HEK293 (cell line): ENCODE measurements around the gene PFDN6.

Experiments
- KLF1 ChIP-seq: fragments of 450-650 bp; formaldehyde crosslinking; IDR thresholded peaks from 2 replicates; pipeline ENCODE4 v1.5.1; 2016; ENCODE audit warnings: missing biosample characterization, missing genetic modification characterization
- KLF7 ChIP-seq: fragments of 450-650 bp; formaldehyde crosslinking; IDR thresholded peaks from 2 replicates; pipeline ENCODE4 v1.5.1; 2016; ENCODE audit warnings: missing biosample characterization, missing genetic modification characterization, borderline replicate concordance
- OVOL3 ChIP-seq: fragments of 450-650 bp; formaldehyde crosslinking; IDR thresholded peaks from 2 replicates; pipeline ENCODE4 v1.5.1; 2016; ENCODE audit warnings: missing biosample characterization, missing genetic modification characterization
- PRDM4 ChIP-seq: fragments of 450-650 bp; formaldehyde crosslinking; IDR thresholded peaks from 2 replicates; pipeline ENCODE4 v1.5.1; 2017; ENCODE audit warnings: missing biosample characterization, missing genetic modification characterization
- REPIN1 ChIP-seq: fragments of 450-650 bp; formaldehyde crosslinking; IDR thresholded peaks from 2 replicates; pipeline ENCODE4 v1.5.1; 2017; ENCODE audit warnings: missing biosample characterization, missing genetic modification characterization, low read depth
- YY2 ChIP-seq: fragments of 450-650 bp; formaldehyde crosslinking; IDR thresholded peaks from 2 replicates; pipeline ENCODE4 v1.5.1; 2016; ENCODE audit warnings: missing biosample characterization, missing genetic modification characterization
- ZBTB11 ChIP-seq: fragments of 450-650 bp; formaldehyde crosslinking; conservative IDR thresholded peaks from 2 replicates; pipeline ENCODE4 v1.5.1; 2016; ENCODE audit warnings: low read depth, missing biosample characterization, missing genetic modification characterization
- ZFP69B ChIP-seq: fragments of 450-650 bp; formaldehyde crosslinking; IDR thresholded peaks from 2 replicates; pipeline ENCODE4 v1.5.1; 2016; ENCODE audit warnings: missing biosample characterization, missing genetic modification characterization
- ZNF133 ChIP-seq: fragments of 450-650 bp; formaldehyde crosslinking; IDR thresholded peaks from 2 replicates; pipeline ENCODE4 v1.5.1; 2016; ENCODE audit warnings: missing biosample characterization, missing genetic modification characterization
- ZNF184 ChIP-seq: fragments of 450-650 bp; IDR thresholded peaks from 2 replicates; pipeline ENCODE4 v1.5.1; 2018; ENCODE audit warnings: missing biosample characterization, mild to moderate bottlenecking, missing genetic modification characterization
- ZNF214 ChIP-seq: fragments of 450-650 bp; formaldehyde crosslinking; IDR thresholded peaks from 2 replicates; pipeline ENCODE4 v1.5.1; 2017; ENCODE audit warnings: missing biosample characterization, mild to moderate bottlenecking, missing genetic modification characterization, borderline replicate concordance
- ZNF24 ChIP-seq: fragments of 450-650 bp; formaldehyde crosslinking; IDR thresholded peaks from 2 replicates; pipeline ENCODE4 v1.5.1; 2016; ENCODE audit warnings: missing biosample characterization, missing genetic modification characterization
- ZNF324 ChIP-seq: fragments of 450-650 bp; formaldehyde crosslinking; IDR thresholded peaks from 2 replicates; pipeline ENCODE4 v1.5.1; 2016; ENCODE audit warnings: missing biosample characterization, missing genetic modification characterization
- ZNF391 ChIP-seq: fragments of 450-650 bp; formaldehyde crosslinking; IDR thresholded peaks from 2 replicates; pipeline ENCODE4 v1.5.1; 2016; ENCODE audit warnings: low read depth, missing biosample characterization, missing genetic modification characterization, borderline replicate concordance
- ZNF416 ChIP-seq: fragments of 450-650 bp; formaldehyde crosslinking; IDR thresholded peaks from 2 replicates; pipeline ENCODE4 v1.5.1; 2016; ENCODE audit warnings: missing biosample characterization, missing genetic modification characterization
- ZNF449 ChIP-seq: fragments of 450-650 bp; formaldehyde crosslinking; IDR thresholded peaks from 2 replicates; pipeline ENCODE4 v1.5.1; 2017; ENCODE audit warnings: missing biosample characterization, mild to moderate bottlenecking, missing genetic modification characterization, moderate library complexity
- ZNF501 ChIP-seq: fragments of 450-650 bp; formaldehyde crosslinking; IDR thresholded peaks from 2 replicates; pipeline ENCODE4 v1.5.1; 2016; ENCODE audit warnings: missing biosample characterization, missing genetic modification characterization
- ZNF549 ChIP-seq: fragments of 450-650 bp; IDR thresholded peaks from 2 replicates; pipeline ENCODE4 v1.5.1; 2018; ENCODE audit warnings: missing biosample characterization, missing genetic modification characterization, mild to moderate bottlenecking, inconsistent platforms, moderate library complexity
- ZNF580 ChIP-seq: fragments of 450-650 bp; formaldehyde crosslinking; IDR thresholded peaks from 2 replicates; pipeline ENCODE4 v1.5.1; 2016; ENCODE audit warnings: missing biosample characterization, missing genetic modification characterization
- ZNF626 ChIP-seq: fragments of 450-650 bp; sonication (Bioruptor Pico); formaldehyde crosslinking; IDR thresholded peaks from 2 replicates; pipeline ENCODE4 v1.5.1; 2018; ENCODE audit warnings: missing biosample characterization, missing genetic modification characterization, inconsistent platforms
- ZNF692 ChIP-seq: fragments of 450-650 bp; formaldehyde crosslinking; IDR thresholded peaks from 2 replicates; pipeline ENCODE4 v1.5.1; 2016; ENCODE audit warnings: missing biosample characterization, missing genetic modification characterization
- ZNF837 ChIP-seq: fragments of 450-650 bp; formaldehyde crosslinking; IDR thresholded peaks from 2 replicates; pipeline ENCODE4 v1.5.1; 2016; ENCODE audit warnings: missing biosample characterization, missing genetic modification characterization
- TF ChIP-seq, protein P1 (sequence below): fragments of 450-650 bp; formaldehyde crosslinking; IDR thresholded peaks from 2 replicates; pipeline ENCODE4 v1.5.1; 2016; ENCODE audit warnings: missing biosample characterization, missing genetic modification characterization
- TF ChIP-seq, protein P2 (sequence below): fragments of 450-650 bp; formaldehyde crosslinking; IDR thresholded peaks from 2 replicates; pipeline ENCODE4 v1.5.1; 2016; ENCODE audit warnings: missing biosample characterization, missing genetic modification characterization
- TF ChIP-seq, protein P3 (sequence below): IDR thresholded peaks from 2 replicates; pipeline ENCODE4 v1.6.1; 2011; ENCODE audit warnings: mild to moderate bottlenecking, low read depth, low read length, borderline replicate concordance

PFDN6 gene

GRCh38 chr6:33313709-33314514, 24.5 kb downstream of the PFDN6 start, which contains the start of gene TAPBP (continued):
- TF ChIP-seq PRDM4 (tag by site-specific recombination) (no peak), ZBTB11 (tag by site-specific recombination) (no peak; the same call in 1 of the 2 replicates), REPIN1 (no peak), ZNF391 (tag by site-specific recombination) (0 out of 2 replicates have a peak, but pooled peaks have one; percentile 12), OVOL3 (no peak), ZNF549 (tag by site-specific recombination) (no peak), KLF7 (peak; percentile 3; the same call in 1 of the 2 replicates), YY2 (tag by site-specific recombination) (no peak), ZNF626 (tag by site-specific recombination) (no peak), ZNF24 (no peak), ZNF133 (tag by site-specific recombination) (no peak), ZNF837 (tag by site-specific recombination) (no peak), KLF1 (tag by site-specific recombination) (no peak), ZNF214 (tag by site-specific recombination) (no peak), ZNF324 (tag by site-specific recombination) (no peak), ZNF449 (tag by site-specific recombination) (no peak), ZNF580 (tag by site-specific recombination) (no peak), ZNF184 (tag by site-specific recombination) (no peak), ZNF416 (no peak), ZNF692 (tag by site-specific recombination) (peak; percentile 54), ZFP69B (tag by site-specific recombination) (peak; percentile 24; the same call in 1 of the 2 replicates), ZNF501 (tag by site-specific recombination) (peak; percentile 75)
- TF ChIP-seq, protein P1, sequence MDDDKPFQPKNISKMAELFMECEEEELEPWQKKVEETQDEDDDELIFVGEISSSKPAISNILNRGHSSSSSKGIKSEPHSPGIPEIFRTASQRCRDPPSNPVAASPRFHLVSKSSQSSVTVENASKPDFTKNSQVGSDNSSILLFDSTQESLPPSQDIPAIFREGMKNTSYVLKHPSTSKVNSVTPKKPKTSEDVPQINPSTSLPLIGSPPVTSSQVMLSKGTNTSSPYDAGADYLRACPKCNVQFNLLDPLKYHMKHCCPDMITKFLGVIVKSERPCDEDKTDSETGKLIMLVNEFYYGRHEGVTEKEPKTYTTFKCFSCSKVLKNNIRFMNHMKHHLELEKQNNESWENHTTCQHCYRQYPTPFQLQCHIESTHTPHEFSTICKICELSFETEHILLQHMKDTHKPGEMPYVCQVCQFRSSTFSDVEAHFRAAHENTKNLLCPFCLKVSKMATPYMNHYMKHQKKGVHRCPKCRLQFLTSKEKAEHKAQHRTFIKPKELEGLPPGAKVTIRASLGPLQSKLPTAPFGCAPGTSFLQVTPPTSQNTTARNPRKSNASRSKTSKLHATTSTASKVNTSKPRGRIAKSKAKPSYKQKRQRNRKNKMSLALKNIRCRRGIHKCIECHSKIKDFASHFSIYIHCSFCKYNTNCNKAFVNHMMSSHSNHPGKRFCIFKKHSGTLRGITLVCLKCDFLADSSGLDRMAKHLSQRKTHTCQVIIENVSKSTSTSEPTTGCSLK (tag by site-specific recombination) = no peak
- TF ChIP-seq, protein P2, sequence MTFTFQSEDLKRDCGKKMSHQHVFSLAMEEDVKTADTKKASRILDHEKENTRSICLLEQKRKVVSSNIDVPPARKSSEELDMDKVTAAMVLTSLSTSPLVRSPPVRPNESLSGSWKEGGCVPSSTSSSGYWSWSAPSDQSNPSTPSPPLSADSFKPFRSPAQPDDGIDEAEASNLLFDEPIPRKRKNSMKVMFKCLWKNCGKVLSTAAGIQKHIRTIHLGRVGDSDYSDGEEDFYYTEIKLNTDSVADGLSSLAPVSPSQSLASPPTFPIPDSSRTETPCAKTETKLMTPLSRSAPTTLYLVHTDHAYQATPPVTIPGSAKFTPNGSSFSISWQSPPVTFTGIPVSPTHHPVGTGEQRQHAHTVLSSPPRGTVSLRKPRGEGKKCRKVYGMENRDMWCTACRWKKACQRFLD = no peak
- TF ChIP-seq, protein P3, sequence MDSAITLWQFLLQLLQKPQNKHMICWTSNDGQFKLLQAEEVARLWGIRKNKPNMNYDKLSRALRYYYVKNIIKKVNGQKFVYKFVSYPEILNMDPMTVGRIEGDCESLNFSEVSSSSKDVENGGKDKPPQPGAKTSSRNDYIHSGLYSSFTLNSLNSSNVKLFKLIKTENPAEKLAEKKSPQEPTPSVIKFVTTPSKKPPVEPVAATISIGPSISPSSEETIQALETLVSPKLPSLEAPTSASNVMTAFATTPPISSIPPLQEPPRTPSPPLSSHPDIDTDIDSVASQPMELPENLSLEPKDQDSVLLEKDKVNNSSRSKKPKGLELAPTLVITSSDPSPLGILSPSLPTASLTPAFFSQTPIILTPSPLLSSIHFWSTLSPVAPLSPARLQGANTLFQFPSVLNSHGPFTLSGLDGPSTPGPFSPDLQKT = no peak
